WI38 (cell line): ENCODE data around the gene MYBBP1A.

ENCODE experiments used
- H3K4me3 ChIP-seq: 2 replicates; pipeline ENCODE4 v1.5.1; 2011; ENCODE audit warnings: low read depth, mild to moderate bottlenecking, control low read depth, low read length
- TF ChIP-seq, protein P1 (sequence below): IDR thresholded peaks from 2 replicates; pipeline ENCODE4 v1.5.1; 2012; ENCODE audit warnings: low read depth, mild to moderate bottlenecking, control low read depth, low read length

The MYBBP1A gene

DNA sequence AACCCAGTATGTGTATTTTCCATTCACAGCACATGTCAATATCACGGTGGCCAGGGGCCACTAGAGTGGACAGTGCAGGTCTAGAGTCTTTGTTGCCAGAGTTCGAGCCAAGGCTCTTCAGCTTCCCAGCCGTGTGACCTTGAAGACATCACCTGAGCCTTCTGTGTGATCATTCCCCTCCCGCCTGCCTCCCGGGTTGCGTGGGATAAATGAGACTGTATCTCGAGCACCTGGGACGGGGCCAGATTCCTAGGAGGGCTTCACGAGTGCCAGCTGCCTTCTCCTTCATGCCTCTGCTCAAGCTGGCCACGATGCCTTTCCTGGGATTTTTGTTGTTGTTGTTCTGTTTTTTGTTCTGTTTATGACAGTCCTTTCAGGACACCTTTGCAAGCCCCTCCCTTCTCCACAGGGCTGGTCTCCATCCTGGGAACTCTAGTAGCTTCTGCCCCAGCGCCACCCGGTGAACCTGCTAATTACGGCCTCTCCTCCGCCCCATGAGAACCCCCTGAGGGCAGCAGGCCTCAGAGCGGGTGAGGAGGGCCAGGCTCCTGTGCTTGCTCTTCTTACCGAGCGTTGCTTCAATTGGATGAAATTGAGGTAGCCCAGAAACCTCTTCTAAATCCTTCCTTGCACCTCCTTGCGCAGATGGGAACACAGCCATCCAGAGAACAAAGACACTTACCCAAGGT is 52.6 kb downstream of the MYBBP1A start:
- no peak overlapping the region for H3K4me3 ChIP-seq
- TF ChIP-seq, protein P1, sequence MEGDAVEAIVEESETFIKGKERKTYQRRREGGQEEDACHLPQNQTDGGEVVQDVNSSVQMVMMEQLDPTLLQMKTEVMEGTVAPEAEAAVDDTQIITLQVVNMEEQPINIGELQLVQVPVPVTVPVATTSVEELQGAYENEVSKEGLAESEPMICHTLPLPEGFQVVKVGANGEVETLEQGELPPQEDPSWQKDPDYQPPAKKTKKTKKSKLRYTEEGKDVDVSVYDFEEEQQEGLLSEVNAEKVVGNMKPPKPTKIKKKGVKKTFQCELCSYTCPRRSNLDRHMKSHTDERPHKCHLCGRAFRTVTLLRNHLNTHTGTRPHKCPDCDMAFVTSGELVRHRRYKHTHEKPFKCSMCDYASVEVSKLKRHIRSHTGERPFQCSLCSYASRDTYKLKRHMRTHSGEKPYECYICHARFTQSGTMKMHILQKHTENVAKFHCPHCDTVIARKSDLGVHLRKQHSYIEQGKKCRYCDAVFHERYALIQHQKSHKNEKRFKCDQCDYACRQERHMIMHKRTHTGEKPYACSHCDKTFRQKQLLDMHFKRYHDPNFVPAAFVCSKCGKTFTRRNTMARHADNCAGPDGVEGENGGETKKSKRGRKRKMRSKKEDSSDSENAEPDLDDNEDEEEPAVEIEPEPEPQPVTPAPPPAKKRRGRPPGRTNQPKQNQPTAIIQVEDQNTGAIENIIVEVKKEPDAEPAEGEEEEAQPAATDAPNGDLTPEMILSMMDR: no peak

DNA sequence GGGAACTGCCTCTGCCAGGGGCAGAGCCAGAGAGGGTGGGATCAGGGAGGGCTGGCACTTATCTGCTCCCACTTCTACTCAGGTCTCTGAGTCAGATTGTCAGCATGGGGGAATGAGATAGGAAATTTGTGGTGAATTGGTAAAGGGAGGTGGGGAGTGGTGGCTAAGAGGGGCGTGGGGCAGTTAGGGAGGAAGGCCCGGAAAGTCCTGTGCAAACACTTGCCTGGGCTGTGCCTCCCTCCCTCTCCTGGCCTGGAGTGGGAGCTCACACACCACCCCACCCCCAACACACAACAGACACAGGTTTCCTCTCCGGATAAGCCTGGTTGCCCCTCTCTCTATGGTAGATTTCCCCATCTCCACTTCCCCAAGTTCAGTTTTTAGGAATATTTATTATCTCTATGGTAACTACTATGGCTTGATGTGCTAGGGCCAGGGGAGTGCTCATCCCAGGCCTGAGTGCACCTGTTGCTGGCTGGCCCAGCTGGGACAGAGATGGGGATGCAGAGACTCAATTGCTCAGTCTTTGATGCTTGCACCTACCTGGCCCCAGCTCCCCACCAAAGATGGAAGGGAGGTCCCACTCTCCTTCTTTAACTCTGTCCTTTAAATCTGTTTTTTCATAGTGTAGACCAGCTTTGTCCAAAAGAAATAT is 53.8 kb downstream of the MYBBP1A start:
- no peak overlapping the region for H3K4me3 ChIP-seq
- TF ChIP-seq, protein P1: no peak

DNA sequence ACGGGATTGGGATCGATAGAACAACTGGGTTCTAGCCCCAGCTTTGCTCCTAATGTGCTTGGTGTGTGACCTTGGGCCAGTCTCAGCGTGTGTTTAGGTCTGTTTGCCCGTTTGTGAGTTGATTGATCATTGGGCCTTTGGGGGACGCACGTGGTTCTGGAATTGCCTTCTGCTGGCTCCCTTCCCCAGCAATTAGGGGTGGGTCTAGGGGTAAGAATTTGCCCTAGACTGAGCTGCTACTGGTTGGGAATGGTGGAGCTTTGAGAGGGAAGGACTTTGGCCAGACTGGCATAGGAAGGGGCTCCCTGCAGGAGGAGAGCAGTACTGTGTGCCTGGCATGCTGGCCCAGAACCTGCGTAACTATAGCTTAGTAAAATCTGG is 55.0 kb downstream of the MYBBP1A start:
- H3K4me3 ChIP-seq: no peak overlapping the region
- TF ChIP-seq, protein P1: no peak

- TF ChIP-seq, protein P1: no peak
These were observed 55.6 kb downstream of the MYBBP1A start for GRCh38 chr17:4499431-4500190.

GRCh38 chr17:4498461-4499397 is 56.5 kb downstream of the MYBBP1A start, which contains the start of gene SPNS2:
Gene SPNS2, plus strand, starts transcription at chr17:4498881. Its CDS starts 167 bp downstream, at chr17:4499048.
- TF ChIP-seq, protein P1: no peak
- H3K4me3 ChIP-seq: no peak within 1 kb of the TSS

More at GRCh38 chr17:4499431-4500190, 55.6 kb downstream of the MYBBP1A start:
- H3K4me3 ChIP-seq: no peak overlapping the region

DNA sequence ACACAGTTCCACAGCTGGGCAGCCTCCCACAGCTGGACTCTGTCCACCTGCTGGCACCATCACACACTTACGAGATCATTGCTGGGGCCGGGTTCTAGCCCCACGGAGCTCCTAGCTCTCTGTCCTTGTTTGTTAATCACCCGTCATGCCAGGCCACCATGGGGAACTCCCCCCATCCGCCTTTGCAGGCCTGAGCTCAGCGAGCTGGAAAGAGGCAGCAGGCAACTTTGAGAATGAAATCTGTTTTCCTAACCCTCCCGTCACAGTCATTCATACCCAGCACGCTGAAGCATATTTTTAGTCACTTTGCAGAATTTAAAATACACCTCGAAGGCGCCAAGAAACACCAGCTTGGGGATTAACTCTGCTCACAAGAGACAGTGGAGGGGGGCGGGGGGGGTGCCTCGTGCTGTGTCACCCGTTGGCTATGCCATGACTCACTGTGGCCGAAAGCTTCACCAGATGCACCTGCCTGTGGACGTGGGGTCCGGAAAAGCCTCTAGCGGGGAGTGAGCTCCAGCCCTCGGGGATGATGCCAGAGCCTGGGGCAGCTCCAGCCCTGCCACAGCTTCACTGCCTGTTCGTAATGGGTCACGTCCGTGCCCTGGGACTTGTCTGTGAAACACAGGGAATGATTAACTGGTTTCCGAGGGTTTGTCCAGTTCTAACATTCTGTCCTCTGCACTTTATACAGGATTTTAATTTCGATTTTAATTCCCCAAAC is 57.9 kb downstream of the MYBBP1A start:
- H3K4me3 ChIP-seq: no peak overlapping the region
- TF ChIP-seq, protein P1: no peak
